Subcutaneous adipose tissue (tissue), 4 donors: ENCODE measurements around the gene COL8A2. TPM values are rescaled to one million over a fixed set of nuclear protein-coding genes. Genes with fewer than 3 reads are reported as not detected.

Experiments
- CTCF ChIP-seq: fragments of 450-650 bp; IDR thresholded peaks from one replicate; pipeline ENCODE4 v1.5.1; 2016; ENCODE audit warnings: low read depth, mild to moderate bottlenecking, control low read depth, antibody characterized with exemption, moderate library complexity
- total RNA-seq, 4 donors: library from RNA; depleted of rRNA; stranded (reverse); fragments of >200 nt; gene quantifications; one replicate each; pipeline ENCODE4 v1.1.0, GENCODE V29; 2016

The COL8A2 gene
- total RNA-seq: 1 to 10 TPM; 1.1 to 5.9 (median 3.3) TPM

GRCh38 chr1:36125129-36125991 lies at the start of gene COL8A2:
COL8A2 (minus strand) TSS chr1:36125222; CDS start chr1:36100242, 24,980 bp downstream.
- TF ChIP-seq CTCF: no peak

- no peak for TF ChIP-seq CTCF
These were observed 49.7 kb upstream of the COL8A2 start for GRCh38 chr1:36174713-36175112.

- TF ChIP-seq CTCF: no peak
These were observed 48.0 kb upstream of the COL8A2 start for GRCh38 chr1:36172983-36173382.

- no peak for TF ChIP-seq CTCF
These were observed 47.2 kb upstream of the COL8A2 start for GRCh38 chr1:36172017-36172747.

GRCh38 chr1:36170643-36171412 lies 45.8 kb upstream of the COL8A2 start:
- TF ChIP-seq CTCF: no peak

GRCh38 chr1:36168514-36168913 lies 43.5 kb upstream of the COL8A2 start:
- TF ChIP-seq CTCF: no peak
